ENCODE results near the gene JCHAIN.

JCHAIN gene

GRCh38 chr4:70634482-70634881 is 31.8 kb downstream of the JCHAIN start:
- no peak for DNase-seq

GRCh38 chr4:70632028-70632427 is 34.3 kb downstream of the JCHAIN start:
- DNase-seq = no peak

- no peak for DNase-seq
Observed at GRCh38 chr4:70630162-70630561, 36.1 kb downstream of the JCHAIN start.

GRCh38 chr4:70629469-70630090 is 36.7 kb downstream of the JCHAIN start:
- no peak for DNase-seq

DNA sequence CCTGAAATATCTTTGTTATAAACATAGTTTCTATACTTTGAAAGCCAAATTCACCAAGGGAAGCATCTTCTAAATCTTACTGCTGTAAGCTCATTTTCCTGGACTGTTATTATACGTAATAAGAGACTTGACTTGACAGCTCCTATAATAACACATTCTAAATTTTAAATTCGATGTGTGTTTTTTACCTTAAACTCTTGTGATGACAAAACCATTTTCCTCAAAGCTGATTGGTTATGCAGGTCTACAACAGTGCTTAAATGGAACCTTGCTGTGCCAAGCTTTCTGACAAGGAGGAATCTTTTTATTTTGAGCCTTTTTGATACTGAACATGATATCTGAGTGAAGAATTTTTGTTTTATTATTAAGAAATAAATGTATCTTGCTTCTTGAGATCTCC is 37.9 kb downstream of the JCHAIN start, which contains the start of gene ENAM:
Gene ENAM, plus strand, starts transcription at position 301 of the 400 bp plus-strand sequence. CDS start 757 bp downstream, outside the sequence.
- no peak for DNase-seq

DNA sequence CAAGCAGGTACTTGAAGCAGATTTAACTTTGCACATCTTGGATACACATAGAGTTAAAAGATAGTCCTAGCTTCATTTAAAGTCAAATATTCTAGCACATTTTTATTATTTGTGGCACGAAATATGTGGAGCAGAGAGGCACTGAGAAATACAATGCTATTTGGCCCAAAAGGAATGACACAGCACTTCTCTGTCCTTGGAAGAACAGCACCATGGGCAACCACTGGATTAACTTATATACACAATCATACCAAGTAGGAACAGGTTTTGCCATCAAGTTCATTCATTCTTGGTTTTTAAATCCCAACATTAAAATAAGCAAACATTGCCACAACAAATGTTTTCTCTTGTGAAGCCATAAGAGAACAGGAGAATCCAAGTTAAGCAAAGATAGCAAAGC is 38.7 kb downstream of the JCHAIN start:
- no peak for DNase-seq

- no peak for DNase-seq
Observed at GRCh38 chr4:70624226-70624793, 42.0 kb downstream of the JCHAIN start.

GRCh38 chr4:70623323-70623722 is 43.0 kb downstream of the JCHAIN start:
- DNase-seq = no peak

- DNase-seq = no peak
Observed at GRCh38 chr4:70619778-70620177, 46.5 kb downstream of the JCHAIN start.

- no peak for DNase-seq
Observed at GRCh38 chr4:70619288-70619687, 47.0 kb downstream of the JCHAIN start.

GRCh38 chr4:70614184-70614555 is 52.1 kb downstream of the JCHAIN start:
- no peak for DNase-seq

DNA sequence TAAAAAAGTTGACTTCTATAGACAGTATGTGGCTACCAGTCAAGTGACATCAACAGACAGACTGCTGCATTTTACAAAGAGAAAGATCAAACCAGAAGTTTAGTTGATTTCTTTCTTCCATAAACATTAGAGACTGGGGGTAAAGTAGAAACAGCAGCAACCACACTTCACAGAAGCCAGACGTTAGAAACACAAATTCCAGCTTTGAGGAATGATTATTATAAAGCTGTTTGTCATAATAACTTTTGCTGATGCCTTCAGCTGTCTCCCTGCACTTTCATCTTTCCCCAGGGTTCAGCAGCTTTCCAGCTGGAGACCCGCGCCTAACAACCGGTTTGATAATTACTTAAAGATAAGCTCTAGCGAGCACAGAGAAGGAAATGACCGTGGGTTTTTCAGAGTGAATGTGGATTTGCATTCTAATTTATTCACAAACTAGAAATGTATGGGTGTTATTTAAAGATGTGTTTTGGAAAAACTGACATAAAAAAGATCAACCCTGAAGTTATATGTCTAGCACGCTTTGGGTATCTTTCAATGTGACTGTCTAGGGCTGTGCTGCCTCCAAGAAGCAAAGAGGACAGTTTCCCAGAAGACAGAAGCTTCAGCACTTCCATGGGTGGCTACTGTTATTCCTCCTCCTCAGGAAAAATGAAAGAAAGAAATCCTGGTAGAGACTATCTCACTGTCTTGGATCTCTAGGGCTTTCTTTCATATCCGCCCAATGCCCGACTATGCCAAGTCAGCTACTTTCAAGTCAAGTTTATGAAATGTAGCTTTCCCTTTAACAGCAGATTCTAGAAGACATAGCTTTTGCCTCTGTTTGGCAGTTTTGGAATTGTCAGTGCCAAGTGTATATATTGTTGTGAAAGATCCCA is 52.8 kb downstream of the JCHAIN start:
- no peak for DNase-seq

- no peak for DNase-seq
Observed at GRCh38 chr4:70608324-70608723, 58.0 kb downstream of the JCHAIN start.

GRCh38 chr4:70607334-70607853 is 58.9 kb downstream of the JCHAIN start:
- no peak for DNase-seq

GRCh38 chr4:70606459-70606858 is 59.8 kb downstream of the JCHAIN start:
- DNase-seq = no peak

All from SIG-M5 (cell line).